Measurements from ENCODE around the gene SPAG17. TPM values are rescaled to one million over a fixed set of nuclear protein-coding genes. Genes with fewer than 3 reads are reported as not detected.

Gene SPAG17
- total and polyA plus RNA-seq, 2 experiments from 2014 or later: 1.0 to 1.1 TPM

GRCh38 chr1:118008011-118008410 is 177.0 kb downstream of the SPAG17 start:
- H3K4me3 ChIP-seq: no peak overlapping the region
- H3K4me1 Mint-ChIP-seq: no peaks in the 10 kb centered on the region
- no peak for ATAC-seq

More at GRCh38 chr1:118008011-118008410, 177.0 kb downstream of the SPAG17 start:
- H3K27me3 Mint-ChIP-seq (ENCODE audit: insufficient read depth, low read depth, poor library complexity): no peaks in the 10 kb centered on the region
- no peaks in the 10 kb centered on the region for H3F3A ChIP-seq (replicated peaks; ENCODE audit: low read depth)
- peaks cover 4% of the 10 kb centered on the region; the same call in 2 of the 3 replicates for H3K9me3 Mint-ChIP-seq
- no peak overlapping the region for H3K4me2 ChIP-seq
- no peak overlapping the region; the same call in 1 of the 2 replicates for H2AFZ ChIP-seq
- H3K4me1 ChIP-seq (ENCODE audit: insufficient read depth): no peaks in the 10 kb centered on the region
- H3K27me3 ChIP-seq (ENCODE audit: insufficient read depth): no peaks in the 10 kb centered on the region
- DNase-seq (ENCODE audit: low spot score): no peak
- no peak overlapping the region for H3K27ac ChIP-seq (ENCODE audit: low read depth)
- no peaks in the 10 kb centered on the region; the same call in 2 of the 3 replicates for H3K36me3 Mint-ChIP-seq (ENCODE audit: low read depth)
- no peaks in the 10 kb centered on the region for H4K20me1 ChIP-seq (replicated peaks; ENCODE audit: insufficient read depth)
- H3K4me3 Mint-ChIP-seq: no peak overlapping the region
- no peaks in the 10 kb centered on the region for H3K79me2 ChIP-seq (replicated peaks; ENCODE audit: insufficient read depth)
- no peak overlapping the region for H3K27ac Mint-ChIP-seq
- H3K9me2 ChIP-seq (ENCODE audit: insufficient read depth): no peaks in the 10 kb centered on the region; the same call in 1 of the 2 replicates
- no peaks in the 10 kb centered on the region for H3K36me3 ChIP-seq (ENCODE audit: insufficient read depth)
- no peak for TF ChIP-seq ZNF462 (CRISPR knock-in tag; IDR thresholded peaks at IDR 0.05)
- TF ChIP-seq ZNF114 (CRISPR knock-in tag; IDR thresholded peaks at IDR 0.05): no peak
- no peak for TF ChIP-seq JUNB (IDR thresholded peaks at IDR 0.05; ENCODE audit: unreplicated experiment)
- no peak for TF ChIP-seq CTCF (conservative IDR thresholded peaks at IDR 0.05; ENCODE audit: low read depth in 2 of 2)
- TF ChIP-seq NANOG (IDR thresholded peaks at IDR 0.05; ENCODE audit: borderline replicate concordance): no peak
